PC-3 (cell line): ENCODE data around the gene PTPN18. TPM values are rescaled to one million over a fixed set of nuclear protein-coding genes. Genes with fewer than 3 reads are reported as not detected.
A peak's percentile ranks its signal among the peaks of the same experiment; 100 is the strongest.

Experiments
- ATAC-seq: fragments of 200-7000 bp; cut with Tn5 transposase; 2 replicates; pipeline ENCODE4 v1.9.1; 2020; ENCODE audit warnings: mild to moderate bottlenecking, moderate library complexity
- BruUV-seq: library from RNA; stranded (reverse); fragments of 400-500 nt; replicated peaks from 2 replicates; lab custom pipeline; 2021; lab: Mats Ljungman, UMichigan
- CTCF ChIA-PET: fragments of 300-600 bp; sonication (Branson Sonifier 250); formaldehyde crosslinking; loops from one replicate; lab custom pipeline; 2022; ENCODE audit warnings: antibody characterized with exemption; lab: Charles Lee
- POLR2A ChIA-PET: fragments of 300-600 bp; sonication (Branson Sonifier 250); formaldehyde crosslinking; loops from one replicate; lab custom pipeline; 2022; ENCODE audit warnings: antibody characterized with exemption; ENCODE audit not compliant: unreplicated experiment; lab: Charles Lee
- DNase-seq: peaks from one replicate; pipeline ENCODE4 v3.0.0-alpha.2; 2015
- H2AFZ ChIP-seq: fragments of 300-600 bp; sonication (generic); 2 replicates; pipeline ENCODE4 v1.6.0; 2016; ENCODE audit warnings: antibody characterized with exemption, low read length
- H3F3A ChIP-seq: fragments of 300-600 bp; sonication (generic); one replicate; pipeline ENCODE4 v1.6.0; 2017; ENCODE audit warnings: antibody characterized with exemption, low read length, control low read depth, mild to moderate bottlenecking; ENCODE audit not compliant: unreplicated experiment
- H3K27ac ChIP-seq: fragments of 300-600 bp; sonication (generic); 2 replicates; pipeline ENCODE4 v1.5.1; 2016; ENCODE audit warnings: mild to moderate bottlenecking, low read length
- H3K27me3 ChIP-seq: fragments of 300-600 bp; sonication (generic); 2 replicates; pipeline ENCODE4 v1.6.1; 2016; ENCODE audit warnings: low read length, mixed read lengths
- H3K36me3 ChIP-seq: fragments of 300-600 bp; sonication (generic); 2 replicates; pipeline ENCODE4 v1.6.1; 2016; ENCODE audit warnings: low read depth, mixed run types, low read length, mixed read lengths
- H3K4me1 ChIP-seq: fragments of 300-600 bp; sonication (generic); 2 replicates; pipeline ENCODE4 v1.5.1; 2016; ENCODE audit warnings: low read length; ENCODE audit not compliant: insufficient read depth
- H3K4me2 ChIP-seq: fragments of 300-600 bp; sonication (generic); 2 replicates; pipeline ENCODE4 v1.6.0; 2016; ENCODE audit warnings: low read length
- H3K4me3 ChIP-seq: fragments of 300-600 bp; sonication (generic); 2 replicates; pipeline ENCODE4 v1.5.1; 2016; ENCODE audit warnings: mild to moderate bottlenecking, low read length, mixed read lengths
- H3K79me2 ChIP-seq: fragments of 300-600 bp; sonication (generic); 2 replicates; pipeline ENCODE4 v1.6.1; 2017; ENCODE audit warnings: low read length, mixed read lengths
- H3K9ac ChIP-seq: fragments of 300-600 bp; sonication (generic); 2 replicates; pipeline ENCODE4 v1.6.0; 2016; ENCODE audit warnings: mild to moderate bottlenecking, low read length
- H3K9me2 ChIP-seq: fragments of 300-600 bp; sonication (generic); replicated peaks from 2 replicates; pipeline ENCODE4 v1.6.1; 2016; ENCODE audit warnings: mixed run types, low read length, mixed read lengths
- H3K9me3 ChIP-seq: fragments of 300-600 bp; sonication (generic); 2 replicates; pipeline ENCODE4 v1.6.1; 2016; ENCODE audit warnings: low read length, mixed read lengths
- H4K20me1 ChIP-seq: fragments of 300-600 bp; sonication (generic); 2 replicates; pipeline ENCODE4 v1.6.1; 2016; ENCODE audit warnings: low read length, mixed read lengths
- EZH2 ChIP-seq: fragments of 300-600 bp; sonication (generic); IDR thresholded peaks from one replicate; pipeline ENCODE4 v1.6.1; 2017; ENCODE audit warnings: antibody characterized with exemption, mild to moderate bottlenecking, low read length; ENCODE audit not compliant: unreplicated experiment
- EZH2phosphoT487 ChIP-seq: fragments of 300-600 bp; sonication (generic); IDR thresholded peaks from 2 replicates; pipeline ENCODE4 v1.6.1; 2018; ENCODE audit warnings: mild to moderate bottlenecking, antibody characterized with exemption, low read length, borderline replicate concordance
- intact Hi-C: fragments of 100-400 bp; cut with micrococcal nuclease; formaldehyde crosslinking; loops from 2 replicates; pipeline ENCODE4 v1.9.0; 2023
- total RNA-seq: library from RNA; depleted of rRNA; stranded (reverse); fragments of >200 nt; gene quantifications from 2 replicates; pipeline ENCODE4 v1.2.3, GENCODE V29; 2014
- TF ChIP-seq, protein P1 (sequence below): fragments of 300-600 bp; sonication (generic); conservative IDR thresholded peaks from 2 replicates; pipeline ENCODE4 v1.5.1; 2017; ENCODE audit warnings: antibody characterized with exemption, low read depth, mild to moderate bottlenecking, low read length

The PTPN18 gene
- total RNA-seq, 1 experiment from 2014 or later, result 27.1 TPM

DNA sequence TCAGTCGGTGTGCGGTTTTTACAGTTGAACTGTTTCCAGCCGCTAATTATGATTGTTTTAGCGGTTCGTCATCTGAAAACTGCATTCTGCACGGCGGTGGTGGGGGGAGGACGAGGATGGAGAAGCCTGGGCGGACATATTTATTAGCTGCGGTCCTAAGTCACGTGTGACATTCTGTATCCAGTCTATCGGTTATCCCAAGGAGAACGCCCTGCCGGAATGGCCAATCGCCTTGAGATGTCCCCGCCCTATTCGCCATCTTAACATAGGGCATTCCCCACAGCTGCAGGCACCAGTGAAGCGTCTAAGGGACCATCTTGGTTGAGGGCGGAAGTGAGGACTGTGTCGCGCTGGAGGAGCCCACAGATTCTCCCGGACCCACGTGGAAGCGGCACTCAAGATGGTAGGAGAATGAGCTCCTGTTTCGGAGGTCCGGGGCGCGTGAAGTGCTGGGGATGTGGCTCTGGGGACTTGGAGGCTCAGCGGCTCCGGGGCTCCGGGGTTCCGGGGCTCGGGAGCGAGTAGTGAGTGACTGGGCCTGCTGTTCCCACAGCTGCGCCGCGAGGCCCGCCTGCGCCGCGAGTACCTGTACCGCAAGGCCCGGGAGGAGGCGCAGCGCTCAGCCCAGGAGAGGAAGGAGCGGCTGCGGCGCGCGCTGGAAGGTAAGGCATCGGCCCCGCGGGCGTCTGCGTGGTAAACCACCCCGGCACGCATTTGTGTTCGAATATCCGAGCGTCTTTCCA, 13.2 kb upstream of the PTPN18 start, which contains the start of gene IMP4:
TSS of gene IMP4 (plus strand) at position 365 of the 743 bp plus-strand sequence. CDS start at position 401, 36 bp downstream.
- peak within 1 kb of the TSS; percentile 94 for H3K9ac ChIP-seq

DNA sequence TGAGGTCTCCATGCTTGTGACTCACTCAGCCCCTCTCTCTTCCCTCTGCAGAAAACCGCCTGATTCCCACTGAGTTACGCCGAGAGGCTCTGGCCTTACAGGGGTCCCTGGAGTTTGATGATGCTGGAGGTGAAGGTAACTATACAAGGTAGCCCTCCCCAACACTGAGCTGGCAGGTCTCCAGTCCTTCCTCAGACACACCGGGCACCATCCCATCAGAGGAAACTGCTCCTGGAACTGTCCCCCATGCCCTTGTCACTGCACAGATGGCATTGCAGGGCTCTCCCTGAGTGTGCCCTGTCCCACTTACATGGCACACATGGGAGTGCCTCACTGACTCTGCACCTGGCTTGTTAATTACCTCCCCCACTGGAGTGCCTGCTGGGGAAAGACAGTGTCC, 11.3 kb upstream of the PTPN18 start:
- no peak overlapping the region for H3K9ac ChIP-seq
- no peak overlapping the region for H3K27ac ChIP-seq
- H3F3A ChIP-seq, result no peaks in the 10 kb centered on the region
- peaks cover 4% of the 10 kb centered on the region; the same call in 1 of the 2 replicates for H3K4me1 ChIP-seq
- no peaks in the 10 kb centered on the region for H3K9me2 ChIP-seq
- TF ChIP-seq EZH2 (no peak), EZH2phosphoT487 (no peak)
- TF ChIP-seq, protein P1, sequence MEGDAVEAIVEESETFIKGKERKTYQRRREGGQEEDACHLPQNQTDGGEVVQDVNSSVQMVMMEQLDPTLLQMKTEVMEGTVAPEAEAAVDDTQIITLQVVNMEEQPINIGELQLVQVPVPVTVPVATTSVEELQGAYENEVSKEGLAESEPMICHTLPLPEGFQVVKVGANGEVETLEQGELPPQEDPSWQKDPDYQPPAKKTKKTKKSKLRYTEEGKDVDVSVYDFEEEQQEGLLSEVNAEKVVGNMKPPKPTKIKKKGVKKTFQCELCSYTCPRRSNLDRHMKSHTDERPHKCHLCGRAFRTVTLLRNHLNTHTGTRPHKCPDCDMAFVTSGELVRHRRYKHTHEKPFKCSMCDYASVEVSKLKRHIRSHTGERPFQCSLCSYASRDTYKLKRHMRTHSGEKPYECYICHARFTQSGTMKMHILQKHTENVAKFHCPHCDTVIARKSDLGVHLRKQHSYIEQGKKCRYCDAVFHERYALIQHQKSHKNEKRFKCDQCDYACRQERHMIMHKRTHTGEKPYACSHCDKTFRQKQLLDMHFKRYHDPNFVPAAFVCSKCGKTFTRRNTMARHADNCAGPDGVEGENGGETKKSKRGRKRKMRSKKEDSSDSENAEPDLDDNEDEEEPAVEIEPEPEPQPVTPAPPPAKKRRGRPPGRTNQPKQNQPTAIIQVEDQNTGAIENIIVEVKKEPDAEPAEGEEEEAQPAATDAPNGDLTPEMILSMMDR, result no peak
- H2AFZ ChIP-seq, result no peak overlapping the region
- peak overlapping the region; percentile 71 for H3K4me3 ChIP-seq
- H3K27me3 ChIP-seq, result no peaks in the 10 kb centered on the region
- ATAC-seq (no peak), DNase-seq (no peak)
- H4K20me1 ChIP-seq, result peaks cover 10% of the 10 kb centered on the region; the same call in 1 of the 2 replicates
- peaks cover 28% of the 10 kb centered on the region for H3K79me2 ChIP-seq
- intact Hi-C loops, result no loop called here
- CTCF ChIA-PET, result no interaction called here
- BruUV-seq, result no TSS peak
- peak overlapping the region; percentile 77 for H3K4me2 ChIP-seq
- no peaks in the 10 kb centered on the region for H3K9me3 ChIP-seq
- peaks cover 43% of the 10 kb centered on the region for H3K36me3 ChIP-seq
- POLR2A ChIA-PET, result no interaction called here

More for the DNA sequence above, 13.2 kb upstream of the PTPN18 start, which contains the start of gene IMP4:
- peaks cover 10% of the 10 kb centered on the region; the same call in 1 of the 2 replicates for H4K20me1 ChIP-seq
- TF ChIP-seq EZH2 (no peak), EZH2phosphoT487 (no peak)
- TF ChIP-seq, protein P1, result peak; percentile 43; the same call in 1 of the 2 replicates
- peak within 1 kb of the TSS; percentile 77 for H3K4me2 ChIP-seq
- ChIA-PET CTCF (interaction anchor here (0.6 to 1.2 kb wide), 2 partner anchors 161 to 176 kb away, joined by 5 read pairs; partner anchors contain the start of gene SMPD4), POLR2A (interaction anchor here (0.7 to 0.9 kb wide), 2 partner anchors 48 to 430 kb away, joined by 3 read pairs; no protein-coding TSS in a partner anchor)
- peak; percentile 98 for DNase-seq
- H3K4me3 ChIP-seq, result peak within 1 kb of the TSS; percentile 71
- no peaks in the 10 kb centered on the region for H3F3A ChIP-seq
- intact Hi-C loops, result no loop called here
- H3K9me3 ChIP-seq, result no peaks in the 10 kb centered on the region
- peaks cover 38% of the 10 kb centered on the region for H3K36me3 ChIP-seq
- H3K79me2 ChIP-seq, result peaks cover 28% of the 10 kb centered on the region
- H3K9me2 ChIP-seq, result no peaks in the 10 kb centered on the region
- peak within 1 kb of the TSS; percentile 83 for H2AFZ ChIP-seq
- H3K4me1 ChIP-seq, result peaks cover 7% of the 10 kb centered on the region
- H3K27ac ChIP-seq, result peak within 1 kb of the TSS; percentile 49
- no peaks in the 10 kb centered on the region for H3K27me3 ChIP-seq
- ATAC-seq, result peak; percentile 89
- TSS peak; percentile 41 for BruUV-seq

DNA sequence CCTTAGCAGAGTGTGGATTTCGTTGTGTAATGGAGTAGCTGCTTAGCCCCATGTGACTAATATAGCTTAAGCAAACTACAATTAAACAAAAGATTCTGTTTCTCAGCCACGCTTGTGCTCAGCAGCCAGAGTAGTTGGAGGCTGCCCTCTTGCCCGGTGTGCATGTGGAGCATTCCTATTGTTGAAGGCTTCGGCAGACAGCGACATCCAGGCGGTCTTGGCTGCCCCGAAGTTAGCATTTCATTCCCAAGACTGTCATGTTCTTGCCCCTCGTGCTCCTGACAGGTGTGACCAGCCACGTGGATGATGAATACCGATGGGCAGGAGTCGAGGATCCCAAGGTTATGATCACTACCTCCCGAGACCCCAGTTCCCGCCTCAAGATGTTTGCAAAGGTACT, 10.8 kb upstream of the PTPN18 start:
- peaks cover 10% of the 10 kb centered on the region; the same call in 1 of the 2 replicates for H4K20me1 ChIP-seq
- H3K36me3 ChIP-seq, result peaks cover 43% of the 10 kb centered on the region
- H3K27ac ChIP-seq, result no peak overlapping the region
- H3K4me2 ChIP-seq, result no peak overlapping the region
- intact Hi-C loops, result no loop called here
- H3K9me3 ChIP-seq, result no peaks in the 10 kb centered on the region
- H3K9ac ChIP-seq, result no peak overlapping the region
- DNase-seq (no peak), ATAC-seq (no peak)
- H3K4me3 ChIP-seq, result no peak overlapping the region
- H3K9me2 ChIP-seq, result no peaks in the 10 kb centered on the region
- H3F3A ChIP-seq, result no peaks in the 10 kb centered on the region
- POLR2A ChIA-PET, result no interaction called here
- H3K27me3 ChIP-seq, result no peaks in the 10 kb centered on the region
- H3K79me2 ChIP-seq, result peaks cover 28% of the 10 kb centered on the region
- no TSS peak for BruUV-seq
- no peak for TF ChIP-seq EZH2
- no peak overlapping the region for H2AFZ ChIP-seq
- H3K4me1 ChIP-seq, result peaks cover 4% of the 10 kb centered on the region; the same call in 1 of the 2 replicates
- CTCF ChIA-PET, result no interaction called here
